Measurements from ENCODE around the gene USP17L10. TPM values are rescaled to one million over a fixed set of nuclear protein-coding genes. Genes with fewer than 3 reads are reported as not detected.
"Not testable (repeated sequence)": the region's sequence is repeated elsewhere in the genome, so short reads cannot be mapped to it uniquely, and the experiment has no call there.

The USP17L10 gene
- polyA plus RNA-seq, 1 donor from 2014 or later, result not detected

GRCh38 chr4:9230249-9230648, 19.8 kb downstream of the USP17L10 start:
- H3K9me3 ChIP-seq (ENCODE audit: low read length); H3K4me3 ChIP-seq (ENCODE audit: low read length); H3K79me2 ChIP-seq (replicated peaks; ENCODE audit: insufficient read depth, low read length); H3F3A ChIP-seq (ENCODE audit: insufficient read depth, low read length, poor library complexity, severe bottlenecking); H3K4me2 ChIP-seq (ENCODE audit: low read length); H3K9ac ChIP-seq (ENCODE audit: low read length); H3K27ac ChIP-seq (ENCODE audit: low read length); H3K9me2 ChIP-seq (ENCODE audit: insufficient read depth, low read length); H3K36me3 ChIP-seq (ENCODE audit: insufficient read depth, low read length); H3K27me3 ChIP-seq (ENCODE audit: insufficient read depth, low read depth, low read length); H2AFZ ChIP-seq (ENCODE audit: low read depth, low read length); H4K20me1 ChIP-seq (ENCODE audit: insufficient read depth): not testable (repeated sequence)

- not testable (repeated sequence) for H3K27me3 ChIP-seq (ENCODE audit: insufficient read depth, low read depth, low read length); H3K9ac ChIP-seq (ENCODE audit: low read length); H4K20me1 ChIP-seq (ENCODE audit: insufficient read depth); H3K79me2 ChIP-seq (replicated peaks; ENCODE audit: insufficient read depth, low read length); H3K4me3 ChIP-seq (ENCODE audit: low read length); H2AFZ ChIP-seq (ENCODE audit: low read depth, low read length); H3F3A ChIP-seq (ENCODE audit: insufficient read depth, low read length, poor library complexity, severe bottlenecking); H3K4me2 ChIP-seq (ENCODE audit: low read length); H3K27ac ChIP-seq (ENCODE audit: low read length); H3K9me3 ChIP-seq (ENCODE audit: low read length); H3K36me3 ChIP-seq (ENCODE audit: insufficient read depth, low read length); H3K9me2 ChIP-seq (ENCODE audit: insufficient read depth, low read length)
Measured at GRCh38 chr4:9234085-9234484, 23.6 kb downstream of the USP17L10 start, which contains the start of gene USP17L15. TSS of gene USP17L15 (plus strand) at chr4:9234385. CDS start at chr4:9234385, 0 bp downstream.

DNA sequence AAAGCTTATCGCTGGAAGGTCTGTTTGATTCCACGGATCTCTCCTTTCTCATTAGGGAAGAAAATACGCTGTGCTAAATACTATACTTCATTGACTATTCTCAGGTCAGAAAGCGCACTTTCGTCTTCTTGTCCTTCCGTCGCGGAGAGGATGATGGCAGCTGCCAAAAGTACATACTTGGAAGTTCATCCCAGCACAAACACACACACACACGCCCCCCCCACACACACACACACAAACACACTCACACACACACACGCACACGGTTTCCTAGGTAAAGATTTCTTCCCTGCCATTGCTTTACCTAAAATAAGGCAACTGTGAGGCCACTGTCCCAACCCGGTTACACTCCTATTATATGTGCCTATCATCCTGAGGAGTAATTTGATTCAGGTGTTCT, 28.0 kb downstream of the USP17L10 start:
- not testable (repeated sequence) for H3F3A ChIP-seq (ENCODE audit: insufficient read depth, low read length, poor library complexity, severe bottlenecking); H3K27ac ChIP-seq (ENCODE audit: low read length); H3K27me3 ChIP-seq (ENCODE audit: insufficient read depth, low read depth, low read length); H3K36me3 ChIP-seq (ENCODE audit: insufficient read depth, low read length); H4K20me1 ChIP-seq (ENCODE audit: insufficient read depth); H3K9me3 ChIP-seq (ENCODE audit: low read length); H3K9me2 ChIP-seq (ENCODE audit: insufficient read depth, low read length); H3K79me2 ChIP-seq (replicated peaks; ENCODE audit: insufficient read depth, low read length); H2AFZ ChIP-seq (ENCODE audit: low read depth, low read length); H3K4me2 ChIP-seq (ENCODE audit: low read length); H3K9ac ChIP-seq (ENCODE audit: low read length); H3K4me3 ChIP-seq (ENCODE audit: low read length)

DNA sequence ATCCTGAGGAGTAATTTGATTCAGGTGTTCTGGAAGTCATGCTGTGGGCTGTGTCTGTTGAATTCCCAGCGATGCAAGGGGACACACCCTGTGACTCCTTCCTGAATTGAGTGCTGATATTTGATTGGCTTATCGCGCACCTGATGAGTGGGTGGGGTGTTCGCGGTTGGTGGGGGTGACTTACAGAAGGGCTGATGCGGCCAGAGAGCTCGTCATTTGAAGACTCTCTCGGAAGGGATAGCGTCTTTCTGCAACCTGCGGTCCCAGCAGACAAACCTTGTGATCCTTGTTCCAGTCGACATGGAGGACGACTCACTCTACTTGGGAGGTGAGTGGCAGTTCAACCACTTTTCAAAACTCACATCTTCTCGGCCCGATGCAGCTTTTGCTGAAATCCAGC, 33.1 kb downstream of the USP17L10 start, which contains the start of gene USP17L17:
USP17L17 (plus strand) TSS at position 301 of the 400 bp plus-strand sequence; CDS start at position 301, 0 bp downstream.
- not testable (repeated sequence) for H3K79me2 ChIP-seq (replicated peaks; ENCODE audit: insufficient read depth, low read length); H3K27ac ChIP-seq (ENCODE audit: low read length); H2AFZ ChIP-seq (ENCODE audit: low read depth, low read length); H4K20me1 ChIP-seq (ENCODE audit: insufficient read depth); H3K9me3 ChIP-seq (ENCODE audit: low read length); H3K36me3 ChIP-seq (ENCODE audit: insufficient read depth, low read length); H3K4me2 ChIP-seq (ENCODE audit: low read length); H3F3A ChIP-seq (ENCODE audit: insufficient read depth, low read length, poor library complexity, severe bottlenecking); H3K9ac ChIP-seq (ENCODE audit: low read length); H3K9me2 ChIP-seq (ENCODE audit: insufficient read depth, low read length); H3K4me3 ChIP-seq (ENCODE audit: low read length); H3K27me3 ChIP-seq (ENCODE audit: insufficient read depth, low read depth, low read length)

- H3K9ac ChIP-seq (ENCODE audit: low read length); H3K27ac ChIP-seq (ENCODE audit: low read length); H3F3A ChIP-seq (ENCODE audit: insufficient read depth, low read length, poor library complexity, severe bottlenecking); H4K20me1 ChIP-seq (ENCODE audit: insufficient read depth); H3K4me3 ChIP-seq (ENCODE audit: low read length); H3K4me2 ChIP-seq (ENCODE audit: low read length); H3K79me2 ChIP-seq (replicated peaks; ENCODE audit: insufficient read depth, low read length); H3K9me3 ChIP-seq (ENCODE audit: low read length); H2AFZ ChIP-seq (ENCODE audit: low read depth, low read length); H3K36me3 ChIP-seq (ENCODE audit: insufficient read depth, low read length); H3K27me3 ChIP-seq (ENCODE audit: insufficient read depth, low read depth, low read length); H3K9me2 ChIP-seq (ENCODE audit: insufficient read depth, low read length): not testable (repeated sequence)
Measured at GRCh38 chr4:9247953-9248680, 37.7 kb downstream of the USP17L10 start, which contains the start of gene USP17L18. TSS of gene USP17L18 (plus strand) at chr4:9248630. CDS start at chr4:9248630, 0 bp downstream.

GRCh38 chr4:9253078-9253477, 42.6 kb downstream of the USP17L10 start, which contains the start of gene USP17L19:
TSS of gene USP17L19 (plus strand) at chr4:9253378. CDS start at chr4:9253378, 0 bp downstream.
- not testable (repeated sequence) for H3K36me3 ChIP-seq (ENCODE audit: insufficient read depth, low read length); H3K79me2 ChIP-seq (replicated peaks; ENCODE audit: insufficient read depth, low read length); H4K20me1 ChIP-seq (ENCODE audit: insufficient read depth); H3K4me2 ChIP-seq (ENCODE audit: low read length); H3K9me2 ChIP-seq (ENCODE audit: insufficient read depth, low read length); H3K9ac ChIP-seq (ENCODE audit: low read length); H3K4me3 ChIP-seq (ENCODE audit: low read length); H3K27ac ChIP-seq (ENCODE audit: low read length); H3K9me3 ChIP-seq (ENCODE audit: low read length); H3F3A ChIP-seq (ENCODE audit: insufficient read depth, low read length, poor library complexity, severe bottlenecking); H3K27me3 ChIP-seq (ENCODE audit: insufficient read depth, low read depth, low read length); H2AFZ ChIP-seq (ENCODE audit: low read depth, low read length)

DNA sequence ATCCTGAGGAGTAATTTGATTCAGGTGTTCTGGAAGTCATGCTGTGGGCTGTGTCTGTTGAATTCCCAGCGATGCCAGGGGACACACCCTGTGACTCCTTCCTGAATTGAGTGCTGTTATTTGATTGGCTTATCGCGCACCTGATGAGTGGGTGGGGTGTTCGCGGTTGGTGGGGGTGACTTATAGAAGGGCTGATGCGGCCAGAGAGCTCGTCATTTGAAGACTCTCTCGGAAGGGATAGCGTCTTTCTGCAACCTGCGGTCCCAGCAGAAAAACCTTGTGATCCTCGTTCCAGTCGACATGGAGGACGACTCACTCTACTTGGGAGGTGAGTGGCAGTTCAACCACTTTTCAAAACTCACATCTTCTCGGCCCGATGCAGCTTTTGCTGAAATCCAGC, 47.4 kb downstream of the USP17L10 start, which contains the start of gene USP17L20:
USP17L20 (plus strand) TSS at position 301 of the 400 bp plus-strand sequence; CDS start at position 301, 0 bp downstream.
- H3K9me2 ChIP-seq (ENCODE audit: insufficient read depth, low read length); H3K27ac ChIP-seq (ENCODE audit: low read length); H3K79me2 ChIP-seq (replicated peaks; ENCODE audit: insufficient read depth, low read length); H3K9me3 ChIP-seq (ENCODE audit: low read length); H3F3A ChIP-seq (ENCODE audit: insufficient read depth, low read length, poor library complexity, severe bottlenecking); H3K4me2 ChIP-seq (ENCODE audit: low read length); H2AFZ ChIP-seq (ENCODE audit: low read depth, low read length); H3K9ac ChIP-seq (ENCODE audit: low read length); H4K20me1 ChIP-seq (ENCODE audit: insufficient read depth); H3K4me3 ChIP-seq (ENCODE audit: low read length); H3K36me3 ChIP-seq (ENCODE audit: insufficient read depth, low read length); H3K27me3 ChIP-seq (ENCODE audit: insufficient read depth, low read depth, low read length): not testable (repeated sequence)

Measured in neural cell (in vitro differentiated cells).